ENCODE data around the gene PRKAG2.

Gene PRKAG2

GRCh38 chr7:151559557-151560183 lies 317.2 kb downstream of the PRKAG2 start:
- Histone ChIP-seq H3K36me3 (ENCODE audit: control insufficient read depth, insufficient read depth, low read length) (no peaks in the 10 kb centered on the region), H3K27ac (no peak overlapping the region)

DNA sequence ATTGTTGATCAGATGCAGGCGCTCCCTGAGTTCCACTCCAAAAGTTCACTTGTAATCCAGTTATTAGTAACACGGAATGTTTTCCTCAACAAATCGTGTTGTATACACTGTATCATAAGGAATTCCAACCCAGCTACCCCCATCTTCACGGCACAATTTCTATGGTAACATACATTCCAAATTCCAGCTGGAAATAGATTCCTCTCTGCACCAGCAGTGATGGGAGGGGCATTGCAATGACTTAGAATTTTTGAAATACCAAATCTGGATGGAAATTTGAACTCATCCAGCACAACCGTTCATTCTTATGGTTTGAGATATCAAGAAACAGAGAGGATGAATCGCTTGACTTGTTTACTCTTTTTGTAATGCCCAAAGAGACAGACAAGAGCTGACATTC lies 318.3 kb downstream of the PRKAG2 start:
- Histone ChIP-seq H3K27me3 (ENCODE audit: control insufficient read depth, insufficient read depth, low read length) (no peaks in the 10 kb centered on the region), H3K36me3 (ENCODE audit: control insufficient read depth, insufficient read depth, low read length) (no peaks in the 10 kb centered on the region), H3K4me2 (ENCODE audit: low read length) (no peak overlapping the region), H2AFZ (no peak overlapping the region), H3K9me3 (ENCODE audit: control insufficient read depth, low read length) (no peaks in the 10 kb centered on the region), H3K4me3 (ENCODE audit: low read depth, low read length) (no peak overlapping the region), H3K4me1 (no peaks in the 10 kb centered on the region), H3K9ac (no peak overlapping the region), H3K27ac (no peak overlapping the region), H3K79me2 (no peaks in the 10 kb centered on the region)
- TF ChIP-seq, protein P1, sequence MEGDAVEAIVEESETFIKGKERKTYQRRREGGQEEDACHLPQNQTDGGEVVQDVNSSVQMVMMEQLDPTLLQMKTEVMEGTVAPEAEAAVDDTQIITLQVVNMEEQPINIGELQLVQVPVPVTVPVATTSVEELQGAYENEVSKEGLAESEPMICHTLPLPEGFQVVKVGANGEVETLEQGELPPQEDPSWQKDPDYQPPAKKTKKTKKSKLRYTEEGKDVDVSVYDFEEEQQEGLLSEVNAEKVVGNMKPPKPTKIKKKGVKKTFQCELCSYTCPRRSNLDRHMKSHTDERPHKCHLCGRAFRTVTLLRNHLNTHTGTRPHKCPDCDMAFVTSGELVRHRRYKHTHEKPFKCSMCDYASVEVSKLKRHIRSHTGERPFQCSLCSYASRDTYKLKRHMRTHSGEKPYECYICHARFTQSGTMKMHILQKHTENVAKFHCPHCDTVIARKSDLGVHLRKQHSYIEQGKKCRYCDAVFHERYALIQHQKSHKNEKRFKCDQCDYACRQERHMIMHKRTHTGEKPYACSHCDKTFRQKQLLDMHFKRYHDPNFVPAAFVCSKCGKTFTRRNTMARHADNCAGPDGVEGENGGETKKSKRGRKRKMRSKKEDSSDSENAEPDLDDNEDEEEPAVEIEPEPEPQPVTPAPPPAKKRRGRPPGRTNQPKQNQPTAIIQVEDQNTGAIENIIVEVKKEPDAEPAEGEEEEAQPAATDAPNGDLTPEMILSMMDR (IDR thresholded peaks at IDR 0.05) = no peak

More at GRCh38 chr7:151559557-151560183, 317.2 kb downstream of the PRKAG2 start:
- TF ChIP-seq, protein P1 (IDR thresholded peaks at IDR 0.05) = no peak
- Histone ChIP-seq H3K4me1 (peaks cover 3% of the 10 kb centered on the region), H3K9ac (no peak overlapping the region), H3K27me3 (ENCODE audit: control insufficient read depth, insufficient read depth, low read length) (no peaks in the 10 kb centered on the region), H3K9me3 (ENCODE audit: control insufficient read depth, low read length) (no peaks in the 10 kb centered on the region), H3K79me2 (no peaks in the 10 kb centered on the region), H2AFZ (no peak overlapping the region), H3K4me2 (ENCODE audit: low read length) (no peak overlapping the region), H3K4me3 (ENCODE audit: low read depth, low read length) (no peak overlapping the region)

- TF ChIP-seq, protein P1 (IDR thresholded peaks at IDR 0.05) = no peak
Observed at GRCh38 chr7:151556592-151556991, 320.3 kb downstream of the PRKAG2 start.

GRCh38 chr7:151553356-151553755 lies 323.6 kb downstream of the PRKAG2 start:
- no peaks in the 10 kb centered on the region for H3K9me3 ChIP-seq (ENCODE audit: control insufficient read depth, low read length)
- H3K4me3 ChIP-seq (ENCODE audit: low read depth, low read length) = no peak overlapping the region
- no peak overlapping the region for H3K27ac ChIP-seq
- no peaks in the 10 kb centered on the region for H3K36me3 ChIP-seq (ENCODE audit: control insufficient read depth, insufficient read depth, low read length)
- H3K27me3 ChIP-seq (ENCODE audit: control insufficient read depth, insufficient read depth, low read length) = no peaks in the 10 kb centered on the region
- no peaks in the 10 kb centered on the region for H3K79me2 ChIP-seq
- H2AFZ ChIP-seq = peak overlapping the region; percentile 81
- H3K4me2 ChIP-seq (ENCODE audit: low read length) = no peak overlapping the region
- no peak overlapping the region for H3K9ac ChIP-seq
- TF ChIP-seq, protein P1 (IDR thresholded peaks at IDR 0.05) = no peak
- H3K4me1 ChIP-seq = peaks cover 13% of the 10 kb centered on the region

More at GRCh38 chr7:151556592-151556991, 320.3 kb downstream of the PRKAG2 start:
- no peak overlapping the region for H3K4me3 ChIP-seq (ENCODE audit: low read depth, low read length)
- no peaks in the 10 kb centered on the region for H3K36me3 ChIP-seq (ENCODE audit: control insufficient read depth, insufficient read depth, low read length)
- H3K4me2 ChIP-seq (ENCODE audit: low read length) = no peak overlapping the region
- H3K9me3 ChIP-seq (ENCODE audit: control insufficient read depth, low read length) = no peaks in the 10 kb centered on the region
- H3K9ac ChIP-seq = no peak overlapping the region
- H3K27me3 ChIP-seq (ENCODE audit: control insufficient read depth, insufficient read depth, low read length) = no peaks in the 10 kb centered on the region
- no peak overlapping the region for H2AFZ ChIP-seq
- no peak overlapping the region for H3K27ac ChIP-seq
- H3K79me2 ChIP-seq = no peaks in the 10 kb centered on the region
- H3K4me1 ChIP-seq = peaks cover 13% of the 10 kb centered on the region
